ENCODE measurements around the gene ELMO1. TPM values are rescaled to one million over a fixed set of nuclear protein-coding genes. Genes with fewer than 3 reads are reported as not detected.

The ELMO1 gene
- total and polyA plus RNA-seq, 10 of the 15 experiments (the other 5 are each of a cell fraction or from before 2014, with no cell fraction given), result 22.6 to 85.9 (median 56.6) TPM

GRCh38 chr7:36985316-36985715 is 463.3 kb downstream of the ELMO1 start:
- Histone ChIP-seq H3K36me3 (ENCODE audit: control insufficient read depth in 2 of 2, insufficient read depth in 2 of 2, low read length in 1 of 2) (no peaks in the 10 kb centered on the region), H3K27me3 (replicated peaks in 1 of 2; ENCODE audit: control insufficient read depth in 2 of 2, insufficient read depth in 2 of 2, low read length in 1 of 2) (no peaks in the 10 kb centered on the region), H3K9me3 (replicated peaks; ENCODE audit: control insufficient read depth, insufficient read depth, low read length) (no peaks in the 10 kb centered on the region), H3K79me2 (ENCODE audit: control insufficient read depth, insufficient read depth, low read length) (no peaks in the 10 kb centered on the region), H3K27ac (ENCODE audit: control insufficient read depth, insufficient read depth) (no peak overlapping the region), H3K9ac (ENCODE audit: control insufficient read depth, insufficient read depth, low read length) (no peak overlapping the region), H2AFZ (ENCODE audit: control insufficient read depth, low read depth, low read length) (no peak overlapping the region), H3K4me2 (ENCODE audit: control insufficient read depth, insufficient read depth) (no peak overlapping the region), H3K4me1 (ENCODE audit: control insufficient read depth, insufficient read depth, low read length) (no peaks in the 10 kb centered on the region), H3K4me3 (no peak overlapping the region), H4K20me1 (ENCODE audit: control insufficient read depth, insufficient read depth) (no peaks in the 10 kb centered on the region)
- TF ChIP-seq E2F8 (IDR thresholded peaks at IDR 0.05; ENCODE audit: low read depth, partially characterized antibody), result no peak
- no peak for TF ChIP-seq CHD1 (IDR thresholded peaks at IDR 0.05; ENCODE audit: low read depth, low read length)
- TF ChIP-seq HDAC6 (IDR thresholded peaks at IDR 0.05; ENCODE audit: unreplicated experiment), result no peak
- TF ChIP-seq SREBF2 (IDR thresholded peaks at IDR 0.05; ENCODE audit: low read length), result no peak
- TF ChIP-seq ZNF217 (IDR thresholded peaks at IDR 0.05), result no peak
- TF ChIP-seq RELB (IDR thresholded peaks at IDR 0.05; ENCODE audit: low read depth), result no peak
- TF ChIP-seq RFX5 (IDR thresholded peaks at IDR 0.05; ENCODE audit: low read depth, low read length), result no peak
- TF ChIP-seq HDGF (IDR thresholded peaks at IDR 0.05), result no peak
- TF ChIP-seq RAD21 (IDR thresholded peaks at IDR 0.05; ENCODE audit: insufficient read depth, low read depth, low read length), result no peak
- no peak for TF ChIP-seq RB1 (IDR thresholded peaks at IDR 0.05; ENCODE audit: borderline replicate concordance)
- no peak for TF ChIP-seq STAT3 (IDR thresholded peaks at IDR 0.05; ENCODE audit: low read depth, low read length)
- no peak for TF ChIP-seq IRF3 (IDR thresholded peaks at IDR 0.05)
- no peak for TF ChIP-seq PBX3 (IDR thresholded peaks at IDR 0.05; ENCODE audit: insufficient replicate concordance, low read depth, low read length)
- no peak for TF ChIP-seq MTA2 (IDR thresholded peaks at IDR 0.05; ENCODE audit: low read depth)
- TF ChIP-seq BCL11A (IDR thresholded peaks at IDR 0.05; ENCODE audit: low read depth, low read length), result no peak
- ChIA-PET SMC1A (ENCODE audit: uncharacterized antibody, unreplicated experiment) (interaction anchor here (1.0 to 7.9 kb wide), 20 partner anchors 8 to 544 kb away, joined by 3 to 104 read pairs (median 4); no protein-coding TSS in a partner anchor), RAD21 (ENCODE audit: unreplicated experiment) (interaction anchor here (0.9 to 9.5 kb wide), 6 partner anchors 14 to 215 kb away, joined by 3 to 119 read pairs (median 8); no protein-coding TSS in a partner anchor), POLR2A (interaction anchor here (0.9 to 1.5 kb wide), 2 partner anchors 13 to 25 kb away, joined by 3 read pairs; no protein-coding TSS in a partner anchor), CTCF (interaction anchor here (0.6 to 9.5 kb wide), 25 partner anchors 9 to 525 kb away, joined by 3 to 186 read pairs (median 5); no protein-coding TSS in a partner anchor)
- intact Hi-C loops (cut with micrococcal nuclease; ENCODE audit: unreplicated experiment), result loop anchor here (5.0 kb wide), 1 partner anchor 212 kb away; no protein-coding TSS in a partner anchor
- ATAC-seq (no peak), DNase-seq (ENCODE audit: low read depth, low spot score) (no peak), FAIRE-seq (no peak)
- in situ Hi-C loops (cut with MboI), result loop anchor here (5.0 kb wide), 1 partner anchor 197 kb away; no protein-coding TSS in a partner anchor
- 91% methylated on average over 5 of the region's 5 CpGs for WGBS (ENCODE audit: insufficient coverage, insufficient replicate concordance, low lambda C conversion rate, missing lambda C conversion rate)
- no TSS peak for BruUV-seq (replicated peaks)

Measured in GM12878 (cell line).